ENCODE data around the gene LDLRAD4. TPM values are rescaled to one million over a fixed set of nuclear protein-coding genes. Genes with fewer than 3 reads are reported as not detected.

The LDLRAD4 gene
- total and polyA plus RNA-seq, 11 donors = 10.4 to 44.0 (median 29.6) TPM

- Histone ChIP-seq H3K36me3 (peaks cover 0 to 21% (median 0%) of the 10 kb centered on the region in 9 donors), H3K27ac (no peak overlapping the region), H3K27me3 (no peaks in the 10 kb centered on the region), H3K4me3 (no peak overlapping the region), H3K9me3 (no peaks in the 10 kb centered on the region), H3K4me1 (peaks cover 0 to 17% (median 0%) of the 10 kb centered on the region in 12 donors)
- intact Hi-C loops (cut with DNase I) = no loop called here
- 90 to 100% (median 100%) methylated on average over 1 of the region's 1 CpG for WGBS, 4 donors
- TF ChIP-seq POLR2A (IDR thresholded peaks at IDR 0.05) (no peak), CTCF (IDR thresholded peaks at IDR 0.05) (no peak)
- no peak for ATAC-seq
- no peak for DNase-seq
These were observed 264.0 kb downstream of the LDLRAD4 start for GRCh38 chr18:13482618-13482945.

DNA sequence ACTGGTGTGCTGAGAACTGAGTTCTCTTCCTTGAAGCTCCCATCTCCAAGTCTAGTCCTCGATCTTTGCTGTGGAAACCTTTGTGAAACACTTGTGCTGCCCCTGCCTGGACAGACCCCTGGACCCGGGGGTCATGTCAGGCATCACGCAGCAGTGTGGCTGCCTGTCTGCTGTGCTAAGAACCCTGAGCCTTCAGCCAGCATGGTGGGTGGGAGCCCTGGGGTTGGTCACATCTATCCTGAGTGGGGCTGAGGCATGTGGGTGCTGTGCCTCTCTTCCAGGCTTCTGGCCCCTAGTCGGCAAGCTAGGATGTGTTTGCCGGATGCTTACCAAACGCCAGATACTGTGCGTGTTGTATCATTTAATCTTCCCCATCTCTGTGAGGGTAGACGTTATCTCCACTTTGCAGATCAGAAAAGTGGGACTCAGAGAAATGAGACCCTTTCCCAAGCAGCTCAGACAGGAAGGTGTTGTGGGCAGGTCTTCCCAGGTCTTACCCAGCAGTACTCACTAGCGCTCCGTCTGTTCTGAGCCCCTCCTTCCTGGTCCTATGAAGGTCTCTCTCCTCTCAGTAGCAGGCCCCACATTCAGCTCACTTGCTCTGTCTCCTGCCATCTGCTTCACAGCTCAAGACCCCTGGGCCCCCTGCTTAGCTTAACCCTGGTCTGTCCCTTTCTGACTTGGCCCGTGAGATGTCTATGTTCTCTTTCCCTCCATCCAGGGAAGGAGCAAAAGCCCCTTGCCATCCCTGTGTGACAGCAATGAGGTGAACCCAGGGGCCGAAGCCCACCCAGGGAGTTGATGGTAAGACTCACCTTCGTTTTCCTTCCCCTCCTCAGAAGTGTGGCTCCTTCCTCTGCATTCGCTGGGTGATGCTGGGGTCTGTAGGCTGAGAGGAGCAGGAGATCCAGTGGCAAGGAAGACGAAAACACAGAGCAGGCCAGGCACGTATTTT lies 265.0 kb downstream of the LDLRAD4 start:
- Histone ChIP-seq H3K9me3 (no peaks in the 10 kb centered on the region), H3K36me3 (peaks cover 0 to 21% (median 0%) of the 10 kb centered on the region in 9 donors), H3K4me1 (peaks cover 0 to 16% (median 0%) of the 10 kb centered on the region in 12 donors), H3K4me3 (no peak overlapping the region), H3K27ac (no peak overlapping the region), H3K27me3 (no peaks in the 10 kb centered on the region)
- TF ChIP-seq POLR2A (IDR thresholded peaks at IDR 0.05) (no peak), CTCF (IDR thresholded peaks at IDR 0.05) (no peak)
- DNase-seq = no peak
- ATAC-seq = no peak
- WGBS, 4 donors = 89 to 95% (median 91%) methylated on average over 16 of the region's 16 CpGs
- intact Hi-C loops (cut with DNase I) = no loop called here

- Histone ChIP-seq H3K4me1 (peaks cover 0 to 14% (median 0%) of the 10 kb centered on the region in 12 donors), H3K9me3 (no peaks in the 10 kb centered on the region), H3K4me3 (no peak overlapping the region), H3K36me3 (peaks cover 0 to 21% (median 0%) of the 10 kb centered on the region in 9 donors), H3K27me3 (no peaks in the 10 kb centered on the region), H3K27ac (no peak overlapping the region)
- no peak for ATAC-seq
- DNase-seq = peak in 1 of 5 donors; percentile 15
- intact Hi-C loops (cut with DNase I) = no loop called here
- 56 to 69% (median 61%) methylated on average over 1 to 6 of the region's 6 CpGs for WGBS, 4 donors
- TF ChIP-seq CTCF (IDR thresholded peaks at IDR 0.05) (no peak), POLR2A (IDR thresholded peaks at IDR 0.05) (no peak)
These were observed 266.6 kb downstream of the LDLRAD4 start for GRCh38 chr18:13485182-13485581.

GRCh38 chr18:13485604-13486003 lies 267.0 kb downstream of the LDLRAD4 start:
- TF ChIP-seq CTCF (IDR thresholded peaks at IDR 0.05) (no peak), POLR2A (IDR thresholded peaks at IDR 0.05) (no peak)
- Histone ChIP-seq H3K27me3 (no peaks in the 10 kb centered on the region), H3K9me3 (no peaks in the 10 kb centered on the region), H3K27ac (no peak overlapping the region), H3K36me3 (peaks cover 0 to 21% (median 0%) of the 10 kb centered on the region in 9 donors), H3K4me1 (peaks cover 0 to 10% (median 0%) of the 10 kb centered on the region in 12 donors), H3K4me3 (no peak overlapping the region)
- DNase-seq (no peak), ATAC-seq (no peak)
- WGBS, 4 donors = 95 to 98% (median 96%) methylated on average over 7 of the region's 7 CpGs
- intact Hi-C loops (cut with DNase I) = no loop called here
